Measurements from ENCODE around the gene RBPJ.

DNA sequence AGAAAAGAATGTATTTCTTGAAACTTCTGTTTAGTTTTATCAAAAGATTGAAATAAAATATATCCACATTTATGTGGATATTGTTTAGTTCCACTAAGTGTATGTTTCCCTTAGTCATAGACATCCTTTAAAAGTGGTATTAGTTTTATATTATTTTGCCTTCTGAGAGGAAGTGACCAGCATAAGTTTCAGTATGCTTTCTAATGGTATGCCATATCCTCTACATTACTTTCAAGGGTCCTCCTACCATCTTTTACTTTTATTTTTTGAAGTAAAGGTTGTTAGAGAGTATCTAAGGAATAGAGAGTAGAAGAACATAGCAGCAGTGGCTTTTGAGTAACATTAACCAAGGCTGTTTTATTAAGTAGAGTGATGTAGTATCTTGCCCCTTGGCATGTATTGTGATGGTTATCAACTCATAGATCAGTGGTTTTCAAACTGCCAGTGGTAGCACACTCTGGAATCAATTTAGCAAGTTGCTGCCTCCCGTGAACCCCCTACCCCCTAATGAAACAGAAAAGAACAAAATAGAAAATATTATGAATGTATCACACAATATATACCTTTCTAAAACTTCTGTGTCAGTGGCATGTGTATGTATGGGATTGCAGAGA lies 44.8 kb downstream of the RBPJ start:
- TF ChIP-seq, protein P1, sequence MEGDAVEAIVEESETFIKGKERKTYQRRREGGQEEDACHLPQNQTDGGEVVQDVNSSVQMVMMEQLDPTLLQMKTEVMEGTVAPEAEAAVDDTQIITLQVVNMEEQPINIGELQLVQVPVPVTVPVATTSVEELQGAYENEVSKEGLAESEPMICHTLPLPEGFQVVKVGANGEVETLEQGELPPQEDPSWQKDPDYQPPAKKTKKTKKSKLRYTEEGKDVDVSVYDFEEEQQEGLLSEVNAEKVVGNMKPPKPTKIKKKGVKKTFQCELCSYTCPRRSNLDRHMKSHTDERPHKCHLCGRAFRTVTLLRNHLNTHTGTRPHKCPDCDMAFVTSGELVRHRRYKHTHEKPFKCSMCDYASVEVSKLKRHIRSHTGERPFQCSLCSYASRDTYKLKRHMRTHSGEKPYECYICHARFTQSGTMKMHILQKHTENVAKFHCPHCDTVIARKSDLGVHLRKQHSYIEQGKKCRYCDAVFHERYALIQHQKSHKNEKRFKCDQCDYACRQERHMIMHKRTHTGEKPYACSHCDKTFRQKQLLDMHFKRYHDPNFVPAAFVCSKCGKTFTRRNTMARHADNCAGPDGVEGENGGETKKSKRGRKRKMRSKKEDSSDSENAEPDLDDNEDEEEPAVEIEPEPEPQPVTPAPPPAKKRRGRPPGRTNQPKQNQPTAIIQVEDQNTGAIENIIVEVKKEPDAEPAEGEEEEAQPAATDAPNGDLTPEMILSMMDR (IDR thresholded peaks at IDR 0.05) = no peak
- TF ChIP-seq POLR2AphosphoS5 (IDR thresholded peaks at IDR 0.05; ENCODE audit: low read depth, low read length) = no peak

Measured in Panc1 (cell line).